Aortic smooth muscle cell (primary cell): ENCODE results near the gene MOB3B. TPM values are rescaled to one million over a fixed set of nuclear protein-coding genes. Genes with fewer than 3 reads are reported as not detected.

Experiments used
- total RNA-seq: library from RNA; depleted of rRNA; stranded (reverse); fragments of >200 nt; gene quantifications from 2 replicates; pipeline ENCODE4 v1.2.3, GENCODE V29; 2014

The MOB3B gene
- under 0.01 and 0.06 TPM in 2 replicates for total RNA-seq

GRCh38 chr9:27529316-27530278, at the start of gene MOB3B:
Gene MOB3B, minus strand, starts transcription at chr9:27529814. Its CDS starts 74,264 bp downstream, at chr9:27455550.

GRCh38 chr9:27572918-27573633, 43.5 kb upstream of the MOB3B start, which contains the start of gene C9orf72:
Gene C9orf72, minus strand, starts transcription at chr9:27573481. Its CDS starts 6,361 bp downstream, at chr9:27567120.

GRCh38 chr9:27524236-27524635, 5.4 kb downstream of the MOB3B start, which contains the start of gene IFNK:
Gene IFNK, plus strand, starts transcription at chr9:27524290. Its CDS starts 47 bp downstream, at chr9:27524337.

GRCh38 chr9:27297050-27297449, 232.6 kb downstream of the MOB3B start, which contains the start of gene EQTN:
Gene EQTN, minus strand, starts transcription at chr9:27297150. Its CDS starts 95 bp downstream, at chr9:27297055.

Other genes with a start within 250 kb of the MOB3B start
- not detected in 2 replicates for gene EQTN, start 232.7 kb downstream of the MOB3B start, total RNA-seq
- not detected in 2 replicates for gene IFNK, start 5.5 kb downstream of the MOB3B start, total RNA-seq
- 3.6 and 7.8 TPM in 2 replicates for gene C9orf72, start 43.7 kb upstream of the MOB3B start, total RNA-seq